ENCODE results near the gene BMP7.

DNA sequence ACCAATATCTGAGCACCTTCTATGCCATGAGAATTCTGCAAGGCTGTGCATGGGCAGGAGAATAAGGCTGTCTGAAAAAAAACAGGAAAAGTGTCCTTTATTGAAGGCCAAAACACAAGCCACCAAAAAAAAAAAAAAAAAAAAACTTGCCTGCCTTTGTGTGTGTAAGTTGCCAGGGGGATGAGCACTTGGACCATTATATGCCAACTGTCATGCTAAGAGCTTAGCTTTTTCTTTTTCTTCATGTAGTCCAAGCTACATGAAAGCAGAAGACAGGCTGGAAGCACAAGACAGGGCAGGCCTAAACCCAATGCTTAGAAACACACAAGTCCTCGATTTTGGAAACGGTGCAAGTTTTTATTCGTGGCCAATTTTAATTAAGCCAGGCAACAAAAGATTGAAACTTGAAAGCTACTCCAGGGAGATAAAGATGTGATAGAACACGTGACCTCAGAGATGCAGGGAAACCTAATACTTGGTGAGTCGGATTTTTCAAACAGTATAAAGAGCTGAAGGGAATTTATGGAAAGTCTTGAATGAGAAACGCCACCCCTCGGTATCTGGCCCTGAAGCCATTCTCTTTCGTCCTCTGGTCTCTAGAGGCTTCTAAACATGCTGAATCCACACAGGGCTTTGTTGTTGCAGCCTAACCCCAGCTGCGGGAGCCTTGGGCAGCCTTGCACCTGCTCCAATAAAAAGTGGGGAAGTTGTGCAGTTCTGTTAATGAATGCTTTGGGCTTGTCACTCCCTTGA is 8.6 kb downstream of the BMP7 start:
- TF ChIP-seq GATA2 (IDR thresholded peaks at IDR 0.05; ENCODE audit: low read depth, low read length), result no peak
- no peak for TF ChIP-seq GATA3 (IDR thresholded peaks at IDR 0.05; ENCODE audit: low read depth, low read length)

All from SH-SY5Y (cell line).